ENCODE data around the gene ERGIC1.
"Not testable (repeated sequence)": the region's sequence is repeated elsewhere in the genome, so short reads cannot be mapped to it uniquely, and the experiment has no call there.

Gene ERGIC1

DNA sequence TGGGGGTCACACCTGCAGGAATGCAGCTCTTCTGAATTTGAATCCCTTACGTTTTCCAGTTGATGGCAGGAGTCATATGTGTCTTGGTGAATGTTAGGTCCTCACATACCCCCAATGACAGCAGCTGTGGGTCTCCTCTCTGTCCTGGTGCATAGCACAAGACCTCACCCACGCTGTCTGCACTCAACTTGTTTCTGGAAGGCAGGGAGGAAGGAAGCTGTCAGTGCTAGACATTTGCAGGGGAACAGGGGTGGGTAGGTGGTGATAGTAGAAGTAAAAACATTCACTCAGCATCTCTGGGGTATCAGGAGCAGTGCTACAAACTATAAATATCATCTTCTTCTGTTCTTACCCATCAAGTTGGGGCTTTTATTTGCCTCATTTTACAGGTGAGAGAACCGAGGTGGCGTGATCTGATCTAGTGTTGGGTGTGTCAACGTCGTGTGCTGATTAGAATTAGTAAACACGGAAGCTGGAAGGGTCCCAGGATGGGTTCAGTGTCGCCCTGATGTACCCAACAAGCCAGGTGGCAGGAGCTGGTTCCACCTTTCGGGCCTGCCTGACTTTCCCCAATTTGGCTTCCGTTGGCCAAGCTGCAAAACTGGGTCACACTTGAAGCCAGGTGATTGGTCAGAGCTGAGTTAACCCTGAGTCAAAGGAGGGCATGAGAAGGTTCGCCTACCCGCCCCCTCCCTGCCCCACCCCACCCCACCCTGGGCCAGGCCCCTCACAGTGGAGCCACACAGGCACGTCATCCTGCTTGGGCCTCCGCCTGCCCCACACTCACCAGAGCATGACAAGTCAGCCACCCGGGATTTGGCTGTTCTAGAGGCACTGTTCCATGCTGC lies 15.8 kb downstream of the ERGIC1 start:
- no peak for DNase-seq

DNA sequence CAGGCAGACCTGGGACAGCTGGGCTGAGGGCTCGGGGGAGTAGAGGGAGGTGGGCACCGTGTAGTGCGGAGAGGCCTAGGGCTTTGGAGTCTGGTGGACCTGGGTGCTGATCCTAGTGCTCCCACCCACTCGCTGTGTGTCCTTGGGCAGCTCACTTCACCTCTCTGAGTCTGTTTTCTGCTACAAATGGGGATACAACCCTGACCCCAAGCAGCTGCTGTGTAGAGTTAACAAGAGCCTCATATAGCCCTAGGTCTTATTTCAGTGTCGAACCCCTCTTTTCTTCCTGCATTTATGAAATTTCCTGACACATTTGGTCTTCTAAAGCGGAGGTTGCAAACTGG lies 16.4 kb downstream of the ERGIC1 start:
- DNase-seq: no peak

- DNase-seq: not testable (repeated sequence)
Observed at GRCh38 chr5:172851254-172851653, 17.2 kb downstream of the ERGIC1 start.

- DNase-seq: peak; percentile 28
Observed at GRCh38 chr5:172852490-172853354, 18.7 kb downstream of the ERGIC1 start.

- no peak for DNase-seq
Observed at GRCh38 chr5:172853355-172853975, 19.4 kb downstream of the ERGIC1 start.

DNA sequence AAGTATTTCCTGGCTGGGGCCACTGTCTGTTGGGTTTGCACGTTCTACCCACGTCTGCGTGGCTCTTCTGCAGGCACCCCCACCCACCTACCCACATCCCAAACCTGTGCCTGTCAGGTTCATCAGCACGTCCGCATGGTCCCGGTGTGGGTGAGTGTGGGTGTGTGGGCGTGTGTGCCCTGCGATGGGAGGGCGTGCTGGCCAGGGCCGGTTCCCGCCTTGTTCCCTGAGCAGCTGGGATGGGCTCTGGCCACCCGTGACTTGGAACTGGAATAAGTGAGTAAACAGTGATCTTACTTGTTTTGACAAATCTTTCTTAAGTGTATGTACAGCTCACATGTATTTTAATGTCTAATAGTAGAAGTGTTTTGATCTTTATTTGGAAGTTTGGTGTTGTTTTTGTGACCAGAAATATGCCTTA lies 20.4 kb downstream of the ERGIC1 start:
- no peak for DNase-seq

DNA sequence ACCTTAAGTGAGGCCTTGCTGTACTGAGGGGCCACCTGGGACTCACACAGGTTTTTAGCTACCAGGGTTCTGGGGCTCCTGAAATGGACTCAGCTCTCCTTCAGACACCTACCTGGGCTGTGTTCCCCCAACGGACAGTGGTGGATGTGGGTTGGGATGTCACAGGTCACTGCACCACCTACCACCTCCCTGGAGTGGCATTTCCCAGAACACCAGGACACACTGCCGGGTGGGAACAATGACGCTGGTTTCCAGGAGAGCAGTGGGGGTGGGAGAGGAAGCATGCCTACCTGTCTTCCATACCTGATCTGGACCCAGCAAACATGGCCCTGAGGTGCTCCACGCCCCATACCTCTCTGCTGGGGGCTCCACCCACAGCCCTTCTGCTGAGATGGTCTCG lies 20.9 kb downstream of the ERGIC1 start:
- no peak for DNase-seq

- DNase-seq: no peak
Observed at GRCh38 chr5:172855597-172856292, 21.7 kb downstream of the ERGIC1 start.

GRCh38 chr5:172856336-172856735 lies 22.3 kb downstream of the ERGIC1 start:
- DNase-seq: no peak

GRCh38 chr5:172857982-172858381 lies 23.9 kb downstream of the ERGIC1 start:
- DNase-seq: no peak

DNA sequence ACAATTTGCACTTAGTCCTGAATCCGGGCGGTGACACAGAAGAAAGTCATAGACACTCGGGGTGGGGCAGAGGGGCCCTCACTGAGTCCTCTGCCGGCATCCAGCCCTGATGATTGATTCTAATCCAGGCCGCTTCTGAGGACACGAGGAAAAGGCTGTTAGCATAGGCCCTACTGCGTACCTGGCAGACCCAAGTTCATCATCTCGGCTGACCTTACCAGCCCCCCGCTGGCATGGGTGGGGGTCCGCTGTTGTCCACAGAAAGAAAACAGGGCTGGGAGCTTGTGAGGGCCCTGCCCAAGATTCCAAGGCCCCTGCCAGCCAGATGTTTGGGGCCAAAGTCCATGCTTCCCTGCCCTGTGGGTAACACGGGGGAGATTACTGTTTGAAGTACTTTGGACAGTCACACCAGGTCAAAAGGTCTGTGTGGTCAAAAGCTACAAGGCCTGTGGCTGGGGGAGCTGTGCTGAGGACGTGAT lies 24.5 kb downstream of the ERGIC1 start:
- DNase-seq: no peak

GRCh38 chr5:172858990-172859811 lies 25.1 kb downstream of the ERGIC1 start:
- no peak for DNase-seq

DNA sequence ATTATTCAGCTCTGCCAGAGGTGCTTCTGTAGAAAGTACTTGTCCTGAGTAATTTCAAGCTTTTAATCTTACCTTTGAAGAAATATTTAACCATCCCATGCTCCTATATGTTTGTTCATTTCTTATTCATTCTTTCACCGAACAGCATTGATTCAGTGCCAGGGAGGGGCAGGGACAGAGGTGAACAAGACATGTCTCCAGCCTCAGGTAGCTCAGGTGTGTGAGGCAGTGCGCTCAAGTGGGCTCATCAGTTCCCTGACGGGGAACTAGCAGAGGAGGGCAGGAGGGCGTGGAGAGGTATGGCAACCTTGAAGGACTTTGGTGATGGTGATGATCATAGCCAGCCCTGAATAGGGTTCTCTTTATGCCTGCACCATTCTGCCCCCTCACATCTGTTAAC lies 25.9 kb downstream of the ERGIC1 start:
- no peak for DNase-seq

DNA sequence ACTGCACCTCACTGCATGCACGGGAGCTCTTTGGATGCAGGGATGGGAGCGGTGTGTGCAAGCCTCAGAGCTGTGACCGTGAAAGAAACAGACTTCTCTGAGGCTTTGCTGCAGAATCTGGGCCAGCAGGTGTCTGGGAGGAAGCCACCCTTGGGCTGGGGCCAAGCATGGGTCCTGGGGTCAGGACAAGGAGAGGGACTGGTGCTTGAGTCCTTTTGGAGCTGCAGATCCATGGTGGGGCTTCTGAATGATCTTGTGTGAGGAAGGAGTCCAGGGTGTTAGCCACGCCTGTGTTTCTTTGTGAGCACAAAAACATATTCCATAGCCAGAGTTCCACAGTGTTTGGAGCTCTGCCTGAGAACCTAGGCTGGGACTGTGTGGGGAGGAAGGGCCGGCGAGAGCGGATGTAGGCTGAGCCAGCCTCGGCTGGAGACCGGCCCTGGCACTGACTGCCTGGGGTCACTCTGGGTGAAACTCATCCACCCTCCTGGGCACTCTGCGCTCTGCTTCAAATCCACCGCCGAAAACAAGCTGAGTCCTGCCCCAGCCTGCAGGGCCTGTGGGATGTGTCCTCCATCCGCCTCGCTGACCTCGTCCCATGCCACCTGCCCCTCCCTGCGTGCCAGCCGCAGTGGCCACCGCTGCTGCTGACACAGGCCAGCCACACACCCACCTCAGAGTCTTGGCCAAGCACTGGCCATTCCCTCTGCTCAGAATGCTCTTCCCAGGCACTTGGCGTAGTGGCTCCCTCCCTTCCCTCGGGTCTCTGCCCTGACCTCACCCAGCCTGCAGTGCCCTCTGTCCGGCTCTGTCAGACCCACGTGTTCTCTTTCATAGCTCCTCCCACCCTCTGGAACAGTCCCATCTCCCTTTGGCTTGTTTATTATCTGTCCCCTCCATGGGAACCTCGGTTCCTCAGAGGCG lies 26.7 kb downstream of the ERGIC1 start:
- no peak for DNase-seq

- no peak for DNase-seq
Observed at GRCh38 chr5:172861461-172861860, 27.4 kb downstream of the ERGIC1 start.

- DNase-seq: no peak
Observed at GRCh38 chr5:172862165-172862801, 28.2 kb downstream of the ERGIC1 start.

DNA sequence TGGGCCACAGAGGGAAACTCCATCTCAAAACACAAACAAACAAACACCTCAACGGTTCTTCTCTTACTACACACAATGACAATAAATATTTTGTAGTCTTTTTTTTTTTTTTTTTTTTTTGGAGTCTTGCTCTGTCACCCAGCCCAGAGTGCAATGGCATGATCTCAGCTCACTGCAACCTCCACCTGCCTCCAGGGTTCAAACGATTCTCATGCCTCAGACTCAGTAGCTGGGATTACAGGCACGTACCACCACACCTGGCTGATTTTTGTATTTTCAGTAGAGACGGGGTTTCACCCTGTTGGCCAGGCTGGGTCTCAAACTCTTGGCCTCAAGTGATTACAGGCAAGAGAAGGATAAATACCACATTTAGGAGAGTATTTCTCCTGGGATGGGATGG lies 30.1 kb downstream of the ERGIC1 start:
- DNase-seq: not testable (repeated sequence)

DNA sequence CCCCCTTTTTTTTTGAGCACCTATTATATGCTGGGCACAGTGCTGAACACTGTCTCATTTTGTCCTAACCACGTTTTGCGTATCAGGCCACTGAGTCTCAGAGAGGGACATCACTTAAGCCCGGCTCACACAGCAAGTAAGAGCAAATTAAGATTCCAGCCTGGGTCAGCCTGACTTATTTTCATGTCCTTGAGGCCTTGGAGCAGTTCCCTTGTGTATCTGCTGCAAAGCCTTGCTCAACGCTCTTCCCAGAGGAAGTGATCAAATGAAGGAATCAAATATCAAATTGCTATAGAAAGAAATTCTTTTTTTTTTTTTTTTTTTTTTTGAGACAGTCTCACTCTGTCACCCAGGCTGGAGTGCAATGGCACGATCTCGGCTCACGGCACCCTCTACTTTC lies 30.7 kb downstream of the ERGIC1 start:
- DNase-seq: no peak

DNA sequence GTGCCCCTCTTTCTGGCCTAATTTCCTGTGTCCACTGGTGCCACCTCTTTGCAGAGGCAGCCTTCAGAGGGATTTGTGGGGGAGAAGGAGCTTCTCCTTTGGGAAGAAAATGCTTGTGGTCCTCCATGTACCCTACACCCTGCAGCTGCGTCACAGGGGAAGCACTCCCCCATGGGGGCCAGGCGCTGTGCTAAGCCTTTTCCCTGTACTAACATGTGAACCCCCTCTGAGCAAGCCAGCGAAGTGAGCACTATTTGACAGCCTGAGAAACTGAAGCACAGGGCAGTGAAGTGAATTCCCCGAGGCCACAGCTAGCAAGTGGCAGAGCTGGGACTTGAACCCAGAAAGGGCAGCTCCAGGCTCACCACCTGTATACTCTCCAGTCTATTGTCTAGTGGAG lies 32.3 kb downstream of the ERGIC1 start:
- DNase-seq: no peak
